ENCODE measurements around the gene PLEKHM3.

- TF ChIP-seq, protein P1, sequence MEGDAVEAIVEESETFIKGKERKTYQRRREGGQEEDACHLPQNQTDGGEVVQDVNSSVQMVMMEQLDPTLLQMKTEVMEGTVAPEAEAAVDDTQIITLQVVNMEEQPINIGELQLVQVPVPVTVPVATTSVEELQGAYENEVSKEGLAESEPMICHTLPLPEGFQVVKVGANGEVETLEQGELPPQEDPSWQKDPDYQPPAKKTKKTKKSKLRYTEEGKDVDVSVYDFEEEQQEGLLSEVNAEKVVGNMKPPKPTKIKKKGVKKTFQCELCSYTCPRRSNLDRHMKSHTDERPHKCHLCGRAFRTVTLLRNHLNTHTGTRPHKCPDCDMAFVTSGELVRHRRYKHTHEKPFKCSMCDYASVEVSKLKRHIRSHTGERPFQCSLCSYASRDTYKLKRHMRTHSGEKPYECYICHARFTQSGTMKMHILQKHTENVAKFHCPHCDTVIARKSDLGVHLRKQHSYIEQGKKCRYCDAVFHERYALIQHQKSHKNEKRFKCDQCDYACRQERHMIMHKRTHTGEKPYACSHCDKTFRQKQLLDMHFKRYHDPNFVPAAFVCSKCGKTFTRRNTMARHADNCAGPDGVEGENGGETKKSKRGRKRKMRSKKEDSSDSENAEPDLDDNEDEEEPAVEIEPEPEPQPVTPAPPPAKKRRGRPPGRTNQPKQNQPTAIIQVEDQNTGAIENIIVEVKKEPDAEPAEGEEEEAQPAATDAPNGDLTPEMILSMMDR (optimal IDR thresholded peaks at IDR 0.05 in 1 of 3, IDR thresholded peaks at IDR 0.05 in 1 of 3, conservative IDR thresholded peaks at IDR 0.05 in 1 of 3; ENCODE audit: extremely low read depth in 1 of 3, insufficient read depth in 2 of 3, low read length in 3 of 3), result no peak
- TF ChIP-seq EZH2 (IDR thresholded peaks at IDR 0.05; ENCODE audit: low read length), result no peak
Observed at GRCh38 chr2:207839028-207839427, 186.3 kb downstream of the PLEKHM3 start.

Data from keratinocyte (primary cell).